Pancreas (tissue), 10 donors: ENCODE results near the gene NPPC. TPM values are rescaled to one million over a fixed set of nuclear protein-coding genes. Genes with fewer than 3 reads are reported as not detected.

Source experiments
- ATAC-seq, 4 donors: fragments of 200-7000 bp; cut with Tn5 transposase; one replicate each; pipeline versions ENCODE4 v1.8.0 to v1.9.1; 2020; ENCODE audit warnings: mild to moderate bottlenecking in 4 of 4, moderate library complexity in 4 of 4
- DNase-seq, 6 donors: peaks; one replicate each; pipeline ENCODE4 v3.0.0-alpha.2; 2020
- FAIRE-seq: peaks from 2 replicates; lab custom pipeline; 2012; peaks lifted over from hg19 to GRCh38; lab: Jason Lieb, UNC
- H3K27ac ChIP-seq, 4 donors: fragments of 200-600 bp; sonication (generic); 1 replicate in 3 of 4; 2 replicates in 1 of 4; pipeline versions ENCODE4 v1.5.0 to v1.8.0; 2020
- H3K27me3 ChIP-seq, 4 donors: fragments of 200-600 bp; one replicate each; pipeline ENCODE4 v1.8.0; 2021
- H3K36me3 ChIP-seq, 3 donors: fragments of 200-600 bp; sonication (generic) in 1 of 3; one replicate each; pipeline versions ENCODE4 v1.5.0 to v1.8.0; 2020 to 2021
- H3K4me1 ChIP-seq, 3 donors: fragments of 200-600 bp; one replicate each; pipeline ENCODE4 v1.8.0; 2021
- H3K4me3 ChIP-seq, 4 donors: fragments of 200-600 bp; sonication (generic) in 2 of 4; one replicate each; pipeline versions ENCODE4 v1.5.0 to v1.8.0; 2020 to 2021
- H3K9me3 ChIP-seq, 4 donors: fragments of 200-600 bp; one replicate each; pipeline ENCODE4 v1.8.0; 2021
- CTCF ChIP-seq, 4 donors: fragments of 200-600 bp; sonication (generic) in 3 of 4; IDR thresholded peaks; one replicate each; pipeline versions ENCODE4 v1.5.0 to v1.8.0; 2021; ENCODE audit warnings: antibody characterized with exemption in 4 of 4
- WGBS, 2 donors: extraction: QIAGEN DNeasy Blood & Tissue Kit; methylation state at CpG; one replicate each; pipeline ENCODE4 v1.1.7; 2013; 5-methylcytosine and 5-hydroxymethylcytosine counted together
- intact Hi-C, 3 donors: fragments of 100-400 bp; cut with DNase I; formaldehyde crosslinking; loops; one replicate each; pipeline versions ENCODE4 v1.11.1 to v1.14.2; 2022
- polyA plus RNA-seq, 2 donors: library from polyadenylated mRNA; stranded (reverse); fragments of 200-250 nt; gene quantifications; one replicate each; pipeline ENCODE4 v1.2.3, GENCODE V29; 2013
- total RNA-seq, 6 donors: library from RNA; stranded (reverse); fragmentation: NEBNext Ultra II Directional in 4 of 6; extraction: Animal tissue kit (Norgen Biotek cat#: 25700) in 4 of 6; gene quantifications; one replicate each; pipeline versions ENCODE4 v1.2.1 to v1.2.4, GENCODE V29; 2021 to 2023
- donor health status: healthy with polysubstance abuse.
- donor health status: DM: no; HTN: no; CAD: no; lungs with moderate emphysema.
- donor health status: DM: no; HTN: no; CAD: no.
- donor health status: control.
- donor health status: control.
- donor health status: Bipolar disorder and iron deficiency.
- donor health status: DM: yes; HTN: yes; CAD: no.
- donor health status: DM: no; HTN: no; CAD: no.
- donor health status: DM: no; HTN: no; CAD: no.
- donor health status: DM: yes; HTN: yes; CAD: no.

The NPPC gene
- total and polyA plus RNA-seq, 8 donors = 0.26 TPM; not detected in 7

- intact Hi-C loops = loop anchor here in 2 of 3 donors (5.0 to 10.0 kb wide), 3 partner anchors 215 to 400 kb away; no protein-coding TSS in a partner anchor
- DNase-seq = peak in 1 of 6 donors; percentile 64
- Histone ChIP-seq H3K9me3 (no peaks in the 10 kb centered on the region), H3K36me3 (no peaks in the 10 kb centered on the region), H3K4me3 (peak overlapping the region in 2 of 4 donors; percentile 37 to 56), H3K27ac (no peak overlapping the region), H3K4me1 (peaks cover 7 to 17% (median 10%) of the 10 kb centered on the region in 3 donors), H3K27me3 (peaks cover 0 to 18% (median 3%) of the 10 kb centered on the region in 4 donors)
- no peak for FAIRE-seq
- ATAC-seq = peak in 3 of 4 donors; percentile 12 to 27 (median 13)
- WGBS, 2 donors = 8% methylated on average over 51 of the region's 51 CpGs
- no peak for TF ChIP-seq CTCF (IDR thresholded peaks at IDR 0.05)
These were observed 767 bp upstream of the NPPC start for GRCh38 chr2:231926761-231927565.

- WGBS, 2 donors = 1% methylated on average over 80 to 96 of the region's 96 CpGs
- peaks cover 0 to 18% (median 3%) of the 10 kb centered on the region in 4 donors for H3K27me3 ChIP-seq
- intact Hi-C loops = loop anchor here in 2 of 3 donors (5.0 to 10.0 kb wide), 3 partner anchors 217 to 402 kb away; no protein-coding TSS in a partner anchor
- no peaks in the 10 kb centered on the region for H3K36me3 ChIP-seq
- TF ChIP-seq CTCF (IDR thresholded peaks at IDR 0.05) = peak; percentile 89 to 96 (median 95)
- no peak overlapping the region for H3K27ac ChIP-seq
- DNase-seq (peak; percentile 66 to 96 (median 83)), ATAC-seq (peak; percentile 94 to 96 (median 96)), FAIRE-seq (no peak)
- peak overlapping the region; percentile 2 to 56 (median 28) for H3K4me3 ChIP-seq
- peaks cover 7 to 17% (median 10%) of the 10 kb centered on the region in 3 donors for H3K4me1 ChIP-seq
- no peaks in the 10 kb centered on the region for H3K9me3 ChIP-seq
These were observed 655 bp downstream of the NPPC start for GRCh38 chr2:231925303-231926179.

- Histone ChIP-seq H3K4me1 (peaks cover 7 to 17% (median 10%) of the 10 kb centered on the region in 3 donors), H3K36me3 (no peaks in the 10 kb centered on the region), H3K27me3 (peaks cover 0 to 18% (median 3%) of the 10 kb centered on the region in 4 donors), H3K27ac (no peak overlapping the region), H3K4me3 (peak overlapping the region in 2 of 4 donors; percentile 37 to 56), H3K9me3 (no peaks in the 10 kb centered on the region)
- 21 to 36% methylated on average over 8 of the region's 8 CpGs for WGBS, 2 donors
- intact Hi-C loops = loop anchor here in 2 of 3 donors (5.0 to 10.0 kb wide), 3 partner anchors 217 to 402 kb away; no protein-coding TSS in a partner anchor
- DNase-seq (peak in 1 of 6 donors; percentile 44), FAIRE-seq (no peak), ATAC-seq (peak in 3 of 4 donors; percentile 5 to 9 (median 7))
- TF ChIP-seq CTCF (IDR thresholded peaks at IDR 0.05) = no peak
These were observed 1.3 kb downstream of the NPPC start for GRCh38 chr2:231924889-231925275.

- Histone ChIP-seq H3K9me3 (no peaks in the 10 kb centered on the region), H3K4me3 (no peak overlapping the region), H3K36me3 (no peaks in the 10 kb centered on the region), H3K27me3 (peaks cover 0 to 18% (median 3%) of the 10 kb centered on the region in 4 donors), H3K4me1 (peaks cover 7 to 17% (median 10%) of the 10 kb centered on the region in 3 donors), H3K27ac (no peak overlapping the region)
- TF ChIP-seq CTCF (IDR thresholded peaks at IDR 0.05) = no peak
- ATAC-seq = no peak
- FAIRE-seq = no peak
- intact Hi-C loops = loop anchor here in 1 of 3 donors (10.0 kb wide), 1 partner anchor 221 kb away; no protein-coding TSS in a partner anchor
- 56 to 59% methylated on average over 24 of the region's 24 CpGs for WGBS, 2 donors
- DNase-seq = peak in 1 of 6 donors; percentile 49
These were observed 2.0 kb downstream of the NPPC start for GRCh38 chr2:231923951-231924888.
